UCSD-AML1 (cell line): ENCODE results near the gene LNX2.
"Not testable (repeated sequence)": the region's sequence is repeated elsewhere in the genome, so short reads cannot be mapped to it uniquely, and the experiment has no call there.

Experiments
- DNase-seq: peaks from one replicate; lab custom pipeline; 2025; ENCODE audit not compliant: unreplicated experiment; lab: John Stamatoyannopoulos, UW

Gene LNX2

GRCh38 chr13:27638001-27638400, 17.7 kb upstream of the LNX2 start:
- no peak for DNase-seq

- DNase-seq, result no peak
Measured at GRCh38 chr13:27637289-27637626, 16.9 kb upstream of the LNX2 start.

GRCh38 chr13:27636589-27637288, 16.4 kb upstream of the LNX2 start:
- DNase-seq, result no peak

- no peak for DNase-seq
Measured at GRCh38 chr13:27635266-27635665, 14.9 kb upstream of the LNX2 start.

- no peak for DNase-seq
Measured at GRCh38 chr13:27634791-27635190, 14.5 kb upstream of the LNX2 start.

- DNase-seq, result no peak
Measured at GRCh38 chr13:27634231-27634630, 13.9 kb upstream of the LNX2 start.

- DNase-seq, result no peak
Measured at GRCh38 chr13:27632648-27633047, 12.3 kb upstream of the LNX2 start.

GRCh38 chr13:27632214-27632613, 11.9 kb upstream of the LNX2 start:
- no peak for DNase-seq

GRCh38 chr13:27631665-27632064, 11.3 kb upstream of the LNX2 start:
- no peak for DNase-seq

- no peak for DNase-seq
Measured at GRCh38 chr13:27631156-27631555, 10.8 kb upstream of the LNX2 start.

- DNase-seq, result not testable (repeated sequence)
Measured at GRCh38 chr13:27628766-27629165, 8.4 kb upstream of the LNX2 start.

GRCh38 chr13:27628081-27628480, 7.8 kb upstream of the LNX2 start:
- no peak for DNase-seq

- DNase-seq, result no peak
Measured at GRCh38 chr13:27627380-27627779, 7.1 kb upstream of the LNX2 start.

GRCh38 chr13:27625839-27626238, 5.5 kb upstream of the LNX2 start:
- DNase-seq, result no peak

- DNase-seq, result no peak
Measured at GRCh38 chr13:27624071-27624470, 3.7 kb upstream of the LNX2 start.

- no peak for DNase-seq
Measured at GRCh38 chr13:27622881-27623280, 2.6 kb upstream of the LNX2 start.

GRCh38 chr13:27622102-27622820, 1.9 kb upstream of the LNX2 start:
- no peak for DNase-seq

- peak; percentile 88 for DNase-seq
Measured at GRCh38 chr13:27621366-27622101, 1.2 kb upstream of the LNX2 start, which contains the start of gene POLR1D. TSS of gene POLR1D (plus strand) at chr13:27621892. CDS start at chr13:27621984, 92 bp downstream.

GRCh38 chr13:27621116-27621365, 712 bp upstream of the LNX2 start:
- no peak for DNase-seq

- DNase-seq, result peak; percentile 67
Measured at GRCh38 chr13:27619728-27620376, 477 bp downstream of the LNX2 start.

- DNase-seq, result no peak
Measured at GRCh38 chr13:27619093-27619727, 1.1 kb downstream of the LNX2 start.
